HG03025 (cell line): ENCODE data around the gene USH1C.

Experiments used
- ATAC-seq: cut with Tn5 transposase; IDR thresholded peaks from one replicate; pipeline ENCODE4 v1.9.1; 2021; ENCODE audit warnings: mild to moderate bottlenecking, moderate library complexity; ENCODE audit not compliant: unreplicated experiment, low FRiP score

USH1C gene

DNA sequence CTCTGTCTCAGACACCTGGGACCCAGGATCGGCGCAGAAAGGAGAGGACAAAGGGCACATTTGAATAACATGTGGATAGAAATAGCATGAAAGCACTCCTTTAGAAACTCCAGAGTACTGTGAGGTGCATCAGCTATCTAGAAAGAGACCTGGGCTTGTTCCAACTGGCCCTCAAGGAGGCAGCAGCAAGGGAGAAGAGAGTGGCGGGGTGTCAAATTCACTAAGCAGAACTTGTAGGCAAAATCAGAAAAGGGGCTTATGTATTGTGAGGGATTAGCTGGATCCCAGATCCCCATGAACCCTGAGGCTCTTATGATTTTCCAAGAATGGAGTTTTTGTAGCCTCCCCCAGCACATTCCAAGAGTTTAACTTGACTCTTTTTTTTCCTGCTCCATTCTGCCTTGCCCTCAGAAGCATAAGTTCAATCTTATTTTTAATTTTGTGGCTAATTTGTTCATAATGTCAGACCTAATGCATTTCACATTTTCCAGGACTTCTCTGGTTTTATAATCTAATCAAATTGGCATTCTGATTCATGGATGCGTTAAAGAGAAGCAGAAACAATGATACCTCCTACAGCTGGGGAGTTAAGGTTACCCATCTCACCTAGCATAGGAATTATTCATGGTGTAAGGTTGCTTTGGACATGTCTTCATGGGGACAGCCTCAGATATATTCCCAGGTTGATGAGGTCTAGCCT, 33.6 kb downstream of the USH1C start:
- ATAC-seq: no peak

GRCh38 chr11:17508791-17509190, 35.4 kb downstream of the USH1C start:
- no peak for ATAC-seq

DNA sequence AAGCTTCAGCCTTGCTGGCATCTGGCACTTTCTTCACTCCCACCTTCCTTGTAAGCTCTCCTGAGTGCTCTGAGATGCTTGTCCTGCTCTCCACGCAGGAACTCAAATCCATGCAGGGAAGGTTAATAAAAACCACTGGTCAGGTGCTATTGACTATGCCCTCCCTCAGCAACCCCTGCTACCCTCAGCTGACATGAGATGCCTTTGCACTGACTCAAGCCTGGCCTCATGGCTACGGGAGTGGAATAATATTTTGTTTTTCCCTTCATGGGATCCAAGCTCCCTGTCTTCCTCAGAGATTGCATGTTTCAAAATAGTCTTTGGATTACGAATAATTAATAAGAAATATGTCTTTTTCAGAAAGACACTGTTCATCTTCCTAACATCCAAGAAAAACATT, 35.9 kb downstream of the USH1C start:
- ATAC-seq: no peak

- ATAC-seq: no peak
Measured at GRCh38 chr11:17507773-17508172, 36.4 kb downstream of the USH1C start.

DNA sequence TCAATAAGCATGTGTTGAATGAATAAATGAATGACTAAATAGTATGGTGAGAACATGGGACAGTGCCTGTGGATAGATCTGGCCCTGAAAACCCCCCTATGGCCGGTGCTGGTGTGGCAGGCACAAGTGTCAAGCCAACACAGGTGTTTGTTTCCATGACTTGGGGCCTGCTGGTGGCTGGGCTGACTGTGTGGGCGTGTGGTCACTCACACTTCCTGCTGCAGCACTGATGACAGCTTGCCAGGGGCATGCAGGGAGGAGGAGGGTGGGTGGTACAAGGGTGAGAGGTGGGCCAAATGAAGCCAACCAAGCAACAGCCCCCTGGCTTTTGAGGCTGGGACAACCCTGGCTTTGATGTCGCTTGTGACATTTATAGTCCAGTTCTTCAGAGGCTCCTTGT, 37.3 kb downstream of the USH1C start:
- ATAC-seq: no peak

DNA sequence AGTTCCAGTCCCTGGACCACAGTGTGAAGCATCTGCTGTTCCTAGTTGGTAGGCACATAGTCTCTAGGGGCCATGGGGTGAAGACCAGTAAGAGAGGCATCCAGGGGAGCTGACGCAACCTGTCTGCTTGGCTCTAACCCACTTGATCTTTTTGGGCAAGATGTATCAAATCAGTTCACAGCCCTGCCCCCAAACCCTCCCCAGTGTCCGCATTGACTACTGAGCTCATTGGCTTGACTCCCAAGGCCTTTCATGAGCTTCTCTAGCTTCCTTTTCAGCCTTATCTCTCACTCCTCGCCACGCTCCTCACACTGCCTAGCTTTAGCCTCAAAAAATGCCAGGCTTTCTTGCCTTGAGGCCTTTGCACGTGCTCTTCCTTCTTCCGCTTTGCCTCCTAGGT, 37.9 kb downstream of the USH1C start:
- no peak for ATAC-seq

GRCh38 chr11:17505146-17505545, 39.1 kb downstream of the USH1C start:
- no peak for ATAC-seq

- ATAC-seq: no peak
Measured at GRCh38 chr11:17504330-17505107, 39.7 kb downstream of the USH1C start.

DNA sequence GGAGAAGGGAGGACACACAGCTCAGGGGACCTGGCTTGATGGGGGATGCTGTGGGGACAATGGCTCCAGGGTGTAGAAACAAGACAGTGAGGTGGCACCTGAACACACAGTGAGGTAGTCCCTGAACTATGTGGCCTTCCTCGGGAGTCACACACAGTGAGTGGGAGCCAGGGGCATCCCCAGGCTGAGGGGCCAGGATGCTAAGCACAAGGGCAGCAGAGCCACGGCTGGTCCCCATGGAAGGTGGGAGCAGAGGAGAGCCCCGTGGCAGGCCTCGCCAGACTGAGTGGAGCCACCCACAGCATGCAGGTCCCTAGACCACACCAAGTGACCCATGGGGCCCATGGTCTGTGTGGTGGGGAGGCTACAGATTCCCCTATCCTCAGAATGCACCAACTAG, 41.6 kb downstream of the USH1C start:
- ATAC-seq: no peak

- ATAC-seq: no peak
Measured at GRCh38 chr11:17500673-17501072, 43.5 kb downstream of the USH1C start.

DNA sequence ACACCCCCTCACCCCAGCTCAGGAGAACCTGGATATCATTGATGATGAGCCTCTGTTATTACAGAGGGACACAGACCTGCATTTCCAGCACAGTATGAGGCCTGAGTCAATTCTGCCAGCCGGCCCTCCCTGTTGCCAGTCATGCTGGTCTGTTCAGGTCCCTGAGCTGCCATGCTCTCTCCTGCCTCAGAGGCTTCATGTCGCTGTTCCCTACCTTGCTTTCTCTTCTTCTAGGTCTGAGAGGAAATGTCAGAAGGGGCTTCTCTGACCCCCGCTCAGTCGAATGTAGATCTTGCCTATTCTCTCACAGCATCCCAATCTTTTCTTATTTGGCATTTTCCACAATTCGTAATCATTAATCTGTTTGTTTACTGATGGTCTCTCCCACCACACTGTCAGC, 45.7 kb downstream of the USH1C start:
- ATAC-seq: no peak

DNA sequence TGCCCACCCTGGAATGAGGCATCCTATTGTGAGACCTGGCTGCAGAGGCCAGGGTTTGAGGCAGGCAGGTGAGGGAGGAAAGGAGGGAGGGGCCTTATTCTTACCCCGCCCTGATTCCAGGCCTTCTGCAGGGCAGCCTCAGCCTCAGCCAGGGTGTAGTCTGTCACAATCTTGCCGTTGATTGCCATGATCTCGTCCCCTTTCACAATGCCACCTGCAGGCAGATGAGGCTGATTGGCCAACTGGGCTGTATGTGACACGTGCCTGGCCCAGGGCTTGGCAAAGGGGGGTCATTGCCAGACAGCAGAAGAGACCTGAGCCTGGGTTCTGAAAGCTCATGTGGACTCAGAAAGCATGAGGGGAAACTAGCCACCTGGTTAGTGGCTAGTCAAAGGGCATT, 46.2 kb downstream of the USH1C start:
- no peak for ATAC-seq

DNA sequence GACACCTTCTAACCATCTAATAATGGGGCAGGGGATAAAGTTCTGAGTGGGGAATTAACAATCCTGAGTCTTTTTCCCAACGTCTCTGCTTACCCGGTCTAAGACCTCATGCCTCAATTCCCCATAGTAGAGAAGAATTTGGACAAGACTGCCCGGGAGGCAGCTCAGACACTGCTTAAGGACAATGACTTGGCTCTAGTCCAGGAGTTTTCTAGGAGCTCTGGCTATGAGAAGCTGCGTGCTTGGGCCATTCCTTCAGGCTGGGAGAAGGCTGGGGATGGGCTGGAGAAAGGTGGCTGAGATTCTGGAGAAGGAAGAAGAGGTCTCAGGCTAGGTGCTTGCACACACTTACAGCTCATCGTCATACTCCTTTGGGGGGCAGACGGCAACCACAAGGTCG, 47.8 kb downstream of the USH1C start:
- ATAC-seq: no peak

GRCh38 chr11:17494019-17494418, 50.2 kb downstream of the USH1C start:
- ATAC-seq: no peak

DNA sequence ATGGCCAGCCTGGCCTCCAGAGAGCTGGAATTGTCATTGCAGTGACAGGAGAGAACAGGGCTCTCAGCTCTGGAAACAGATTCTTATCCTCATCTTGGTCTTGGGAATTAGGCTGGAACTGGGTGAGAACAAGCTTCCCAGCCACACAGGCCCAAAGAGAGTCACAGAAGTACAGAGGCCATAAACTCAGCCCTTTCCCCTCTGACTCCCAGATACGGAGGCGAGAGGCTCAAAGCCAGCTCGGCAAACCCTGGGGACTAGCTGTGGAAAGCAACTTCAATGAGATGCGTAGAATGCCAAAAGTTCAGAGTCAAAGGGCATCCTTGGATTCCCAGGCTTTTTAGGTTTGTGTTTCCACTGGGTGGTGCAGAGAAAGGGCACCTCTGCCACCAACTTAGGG, 53.3 kb downstream of the USH1C start:
- no peak for ATAC-seq

- ATAC-seq: no peak
Measured at GRCh38 chr11:17490232-17490631, 54.0 kb downstream of the USH1C start.

- ATAC-seq: no peak
Measured at GRCh38 chr11:17489751-17490150, 54.5 kb downstream of the USH1C start.

- ATAC-seq: no peak
Measured at GRCh38 chr11:17488563-17488962, 55.7 kb downstream of the USH1C start.

GRCh38 chr11:17486646-17487045, 57.6 kb downstream of the USH1C start:
- no peak for ATAC-seq

- ATAC-seq: no peak
Measured at GRCh38 chr11:17483505-17483904, 60.7 kb downstream of the USH1C start.

- ATAC-seq: no peak
Measured at GRCh38 chr11:17481905-17482304, 62.3 kb downstream of the USH1C start.
